ENCODE results near the gene PHETA1.

The PHETA1 gene

GRCh38 chr12:111366075-111366474 is 2.8 kb downstream of the PHETA1 start:
- Histone ChIP-seq H3K4me1 (ENCODE audit: insufficient read depth, low read length, poor library complexity, severe bottlenecking) (peaks cover 13% of the 10 kb centered on the region), H3K79me2 (ENCODE audit: insufficient read depth, low read length) (no peaks in the 10 kb centered on the region; the same call in 1 of the 2 replicates), H3K9me3 (ENCODE audit: insufficient read depth, low read depth, low read length) (no peaks in the 10 kb centered on the region), H3F3A (ENCODE audit: low read depth) (no peaks in the 10 kb centered on the region), H4K20me1 (ENCODE audit: insufficient read depth, low read length, poor library complexity, severe bottlenecking) (no peaks in the 10 kb centered on the region), H3K4me3 (ENCODE audit: low read length, poor library complexity, severe bottlenecking) (no peak overlapping the region), H2AFZ (ENCODE audit: low read length) (no peak overlapping the region), H3K9me2 (replicated peaks; ENCODE audit: low read depth, low read length) (no peaks in the 10 kb centered on the region), H3K4me2 (ENCODE audit: low read depth, low read length, poor library complexity, severe bottlenecking) (no peak overlapping the region), H3K36me3 (ENCODE audit: insufficient read depth, low read length) (no peaks in the 10 kb centered on the region), H3K9ac (ENCODE audit: low read depth, low read length, poor library complexity, severe bottlenecking) (no peak overlapping the region), H3K27me3 (ENCODE audit: insufficient read depth, low read length, poor library complexity, severe bottlenecking) (no peaks in the 10 kb centered on the region)
- TF ChIP-seq EZH2phosphoT487 (IDR thresholded peaks at IDR 0.05; ENCODE audit: borderline replicate concordance): no peak
- no peak for TF ChIP-seq CTCF (conservative IDR thresholded peaks at IDR 0.05; ENCODE audit: low read length)

DNA sequence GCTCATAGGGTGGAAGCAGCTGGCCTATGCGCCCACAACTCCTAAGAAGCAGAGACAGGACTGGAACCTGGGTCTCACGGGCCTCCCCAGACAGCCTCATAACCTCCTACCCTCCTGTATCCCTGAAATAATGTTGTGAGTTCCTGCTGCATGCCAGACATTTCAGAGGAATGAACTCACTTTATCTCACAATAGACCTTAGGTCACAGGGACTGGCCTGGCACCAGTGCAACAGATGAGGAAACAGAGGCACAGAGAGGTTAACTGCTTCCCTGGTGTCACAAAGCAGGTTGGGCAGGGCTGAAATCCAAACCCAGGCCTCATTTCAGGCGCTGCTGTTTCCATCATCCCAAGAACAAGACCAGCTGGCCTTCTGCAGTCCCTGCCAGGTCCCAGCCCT is 5.3 kb downstream of the PHETA1 start:
- H3K9ac ChIP-seq (ENCODE audit: low read depth, low read length, poor library complexity, severe bottlenecking): no peak overlapping the region
- no peaks in the 10 kb centered on the region for H4K20me1 ChIP-seq (ENCODE audit: insufficient read depth, low read length, poor library complexity, severe bottlenecking)
- no peaks in the 10 kb centered on the region for H3K9me2 ChIP-seq (replicated peaks; ENCODE audit: low read depth, low read length)
- no peaks in the 10 kb centered on the region for H3F3A ChIP-seq (ENCODE audit: low read depth)
- no peak overlapping the region for H2AFZ ChIP-seq (ENCODE audit: low read length)
- no peak overlapping the region for H3K4me2 ChIP-seq (ENCODE audit: low read depth, low read length, poor library complexity, severe bottlenecking)
- no peaks in the 10 kb centered on the region for H3K27me3 ChIP-seq (ENCODE audit: insufficient read depth, low read length, poor library complexity, severe bottlenecking)
- no peaks in the 10 kb centered on the region for H3K9me3 ChIP-seq (ENCODE audit: insufficient read depth, low read depth, low read length)
- H3K79me2 ChIP-seq (ENCODE audit: insufficient read depth, low read length): no peaks in the 10 kb centered on the region; the same call in 1 of the 2 replicates
- H3K4me3 ChIP-seq (ENCODE audit: low read length, poor library complexity, severe bottlenecking): no peak overlapping the region
- peaks cover 14% of the 10 kb centered on the region for H3K4me1 ChIP-seq (ENCODE audit: insufficient read depth, low read length, poor library complexity, severe bottlenecking)
- TF ChIP-seq CTCF (conservative IDR thresholded peaks at IDR 0.05; ENCODE audit: low read length) (no peak), EZH2phosphoT487 (IDR thresholded peaks at IDR 0.05; ENCODE audit: borderline replicate concordance) (no peak)
- H3K36me3 ChIP-seq (ENCODE audit: insufficient read depth, low read length): no peaks in the 10 kb centered on the region

DNA sequence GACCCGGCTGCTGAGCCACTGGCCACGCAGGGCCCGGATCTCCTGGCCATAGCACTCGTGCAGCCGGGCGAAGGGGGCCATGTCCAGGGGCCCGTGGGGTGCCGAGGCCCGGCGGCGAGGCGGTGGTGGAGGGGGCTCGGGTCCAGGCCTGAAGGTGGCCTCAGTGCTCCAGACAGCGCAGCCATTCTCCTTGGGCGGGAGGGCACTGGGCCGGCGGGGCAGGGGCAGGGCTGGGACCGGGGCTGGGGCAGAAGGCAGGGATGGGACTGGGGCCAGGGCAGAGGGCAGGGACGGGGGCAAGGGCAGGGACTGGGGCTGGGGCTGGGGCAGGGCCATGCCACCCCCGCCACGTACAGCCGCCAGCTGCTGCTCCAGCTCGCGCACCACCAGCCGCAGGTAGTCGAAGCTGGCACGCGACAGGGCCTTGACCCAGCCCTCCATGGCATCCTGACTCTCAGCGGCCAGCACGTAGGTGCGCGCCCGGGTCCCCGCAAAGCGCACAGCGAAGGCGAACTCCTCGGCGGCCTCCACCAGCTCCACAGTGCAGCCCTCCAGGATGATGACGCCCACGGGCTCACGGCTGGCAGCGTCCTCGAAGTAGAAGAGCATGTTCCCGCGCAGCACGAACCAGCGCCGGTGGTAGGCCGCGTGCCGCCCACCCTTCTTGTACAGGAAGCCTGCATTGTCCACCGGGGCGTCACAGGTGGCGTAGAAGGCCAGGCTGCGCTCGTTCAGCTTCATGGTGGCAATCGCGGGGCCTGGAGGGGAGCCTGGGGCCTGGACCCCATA is 6.0 kb downstream of the PHETA1 start:
- no peak for TF ChIP-seq CTCF (conservative IDR thresholded peaks at IDR 0.05; ENCODE audit: low read length)
- no peak for TF ChIP-seq EZH2phosphoT487 (IDR thresholded peaks at IDR 0.05; ENCODE audit: borderline replicate concordance)
- H3K36me3 ChIP-seq (ENCODE audit: insufficient read depth, low read length): no peaks in the 10 kb centered on the region
- no peaks in the 10 kb centered on the region for H3K9me2 ChIP-seq (replicated peaks; ENCODE audit: low read depth, low read length)
- no peaks in the 10 kb centered on the region; the same call in 1 of the 2 replicates for H3K79me2 ChIP-seq (ENCODE audit: insufficient read depth, low read length)
- no peak overlapping the region for H3K4me2 ChIP-seq (ENCODE audit: low read depth, low read length, poor library complexity, severe bottlenecking)
- no peaks in the 10 kb centered on the region for H3F3A ChIP-seq (ENCODE audit: low read depth)
- H3K27me3 ChIP-seq (ENCODE audit: insufficient read depth, low read length, poor library complexity, severe bottlenecking): no peaks in the 10 kb centered on the region
- H3K4me1 ChIP-seq (ENCODE audit: insufficient read depth, low read length, poor library complexity, severe bottlenecking): peaks cover 11% of the 10 kb centered on the region
- no peak overlapping the region for H3K4me3 ChIP-seq (ENCODE audit: low read length, poor library complexity, severe bottlenecking)
- H4K20me1 ChIP-seq (ENCODE audit: insufficient read depth, low read length, poor library complexity, severe bottlenecking): no peaks in the 10 kb centered on the region
- H3K9me3 ChIP-seq (ENCODE audit: insufficient read depth, low read depth, low read length): no peaks in the 10 kb centered on the region
- no peak overlapping the region for H2AFZ ChIP-seq (ENCODE audit: low read length)
- H3K9ac ChIP-seq (ENCODE audit: low read depth, low read length, poor library complexity, severe bottlenecking): no peak overlapping the region

All from Loucy (cell line).